Prostate gland (tissue), 2 donors: ENCODE results near the gene TEP1.

Source experiments
- CTCF ChIP-seq, 4 experiments: fragments of 200-600 bp in 2 of 4; fragments of 450-650 bp in 2 of 4; sonication (generic) in 2 of 4; IDR thresholded peaks; 1 replicate in 3 of 4; 2 replicates in 1 of 4; pipeline ENCODE4 v1.5.1; 2016 to 2019; ENCODE audit warnings: antibody characterized with exemption in 4 of 4, mild to moderate bottlenecking in 2 of 4, moderate library complexity in 2 of 4
- POLR2A ChIP-seq: fragments of 450-650 bp; IDR thresholded peaks from one replicate; pipeline ENCODE4 v1.6.1; 2016; ENCODE audit warnings: antibody characterized with exemption, mild to moderate bottlenecking
- POLR2AphosphoS5 ChIP-seq: sonication (generic); formaldehyde crosslinking; IDR thresholded peaks from one replicate; pipeline ENCODE4 v1.6.1; 2017; ENCODE audit warnings: antibody characterized with exemption

- TF ChIP-seq CTCF (IDR thresholded peaks at IDR 0.05) (no peak), POLR2A (no peak), POLR2AphosphoS5 (no peak)
These were observed 15.8 kb downstream of the TEP1 start for GRCh38 chr14:20397511-20397910.
